Measurements from ENCODE around the gene E2F6. TPM values are rescaled to one million over a fixed set of nuclear protein-coding genes. Genes with fewer than 3 reads are reported as not detected.

The E2F6 gene
- total RNA-seq, 1 experiment from 2014 or later = 20.8 TPM

GRCh38 chr2:11498543-11499034 lies 32.6 kb upstream of the E2F6 start:
- Histone ChIP-seq H3K9me3 (no peaks in the 10 kb centered on the region), H3K4me3 (no peak overlapping the region), H3K36me3 (no peaks in the 10 kb centered on the region), H3K27me3 (no peaks in the 10 kb centered on the region)
- peak; percentile 26 for DNase-seq

GRCh38 chr2:11495844-11496681 lies 30.1 kb upstream of the E2F6 start:
- no peaks in the 10 kb centered on the region for H3K36me3 ChIP-seq
- H3K4me3 ChIP-seq = no peak overlapping the region
- no peaks in the 10 kb centered on the region for H3K9me3 ChIP-seq
- no peak for DNase-seq
- H3K27me3 ChIP-seq = no peaks in the 10 kb centered on the region

GRCh38 chr2:11494310-11494709 lies 28.3 kb upstream of the E2F6 start:
- Histone ChIP-seq H3K4me3 (no peak overlapping the region), H3K36me3 (no peaks in the 10 kb centered on the region), H3K9me3 (no peaks in the 10 kb centered on the region), H3K27me3 (no peaks in the 10 kb centered on the region)
- no peak for DNase-seq

GRCh38 chr2:11493282-11493681 lies 27.3 kb upstream of the E2F6 start:
- Histone ChIP-seq H3K36me3 (no peaks in the 10 kb centered on the region), H3K9me3 (no peaks in the 10 kb centered on the region), H3K4me3 (no peak overlapping the region), H3K27me3 (no peaks in the 10 kb centered on the region)
- no peak for DNase-seq

GRCh38 chr2:11492720-11493119 lies 26.8 kb upstream of the E2F6 start:
- Histone ChIP-seq H3K27me3 (no peaks in the 10 kb centered on the region), H3K9me3 (no peaks in the 10 kb centered on the region), H3K36me3 (no peaks in the 10 kb centered on the region), H3K4me3 (no peak overlapping the region)
- no peak for DNase-seq

- Histone ChIP-seq H3K9me3 (no peaks in the 10 kb centered on the region), H3K4me3 (no peak overlapping the region), H3K36me3 (no peaks in the 10 kb centered on the region), H3K27me3 (no peaks in the 10 kb centered on the region)
- no peak for DNase-seq
Measured at GRCh38 chr2:11492244-11492643, 26.3 kb upstream of the E2F6 start.

GRCh38 chr2:11491348-11491933 lies 25.5 kb upstream of the E2F6 start:
- Histone ChIP-seq H3K36me3 (no peaks in the 10 kb centered on the region), H3K9me3 (no peaks in the 10 kb centered on the region), H3K27me3 (no peaks in the 10 kb centered on the region), H3K4me3 (no peak overlapping the region)
- DNase-seq = peak; percentile 12

GRCh38 chr2:11490194-11490593 lies 24.2 kb upstream of the E2F6 start:
- DNase-seq = no peak
- H3K4me3 ChIP-seq = no peak overlapping the region
- H3K27me3 ChIP-seq = peaks cover 3% of the 10 kb centered on the region; the same call in 1 of the 2 replicates
- no peaks in the 10 kb centered on the region for H3K9me3 ChIP-seq
- H3K36me3 ChIP-seq = no peaks in the 10 kb centered on the region

GRCh38 chr2:11488809-11489208 lies 22.8 kb upstream of the E2F6 start:
- H3K9me3 ChIP-seq = no peaks in the 10 kb centered on the region
- no peak overlapping the region for H3K4me3 ChIP-seq
- H3K36me3 ChIP-seq = no peaks in the 10 kb centered on the region
- H3K27me3 ChIP-seq = peaks cover 3% of the 10 kb centered on the region; the same call in 1 of the 2 replicates
- DNase-seq = no peak

- Histone ChIP-seq H3K36me3 (no peaks in the 10 kb centered on the region), H3K9me3 (no peaks in the 10 kb centered on the region), H3K27me3 (peaks cover 5% of the 10 kb centered on the region), H3K4me3 (no peak overlapping the region)
- no peak for DNase-seq
Measured at GRCh38 chr2:11483806-11484617, 18.1 kb upstream of the E2F6 start.

- Histone ChIP-seq H3K9me3 (no peaks in the 10 kb centered on the region), H3K4me3 (peak overlapping the region; percentile 46), H3K36me3 (no peaks in the 10 kb centered on the region), H3K27me3 (peaks cover 9% of the 10 kb centered on the region)
- no peak for DNase-seq
Measured at GRCh38 chr2:11482473-11483035, 16.6 kb upstream of the E2F6 start.

GRCh38 chr2:11481789-11482472 lies 16.0 kb upstream of the E2F6 start:
- peaks cover 9% of the 10 kb centered on the region for H3K27me3 ChIP-seq
- no peaks in the 10 kb centered on the region for H3K9me3 ChIP-seq
- DNase-seq = no peak
- no peak overlapping the region for H3K4me3 ChIP-seq
- H3K36me3 ChIP-seq = no peaks in the 10 kb centered on the region

GRCh38 chr2:11481426-11481788 lies 15.4 kb upstream of the E2F6 start:
- Histone ChIP-seq H3K9me3 (no peaks in the 10 kb centered on the region), H3K4me3 (no peak overlapping the region), H3K36me3 (no peaks in the 10 kb centered on the region), H3K27me3 (peaks cover 9% of the 10 kb centered on the region)
- no peak for DNase-seq

- peaks cover 9% of the 10 kb centered on the region for H3K27me3 ChIP-seq
- DNase-seq = no peak
Measured at GRCh38 chr2:11480859-11481258, 14.9 kb upstream of the E2F6 start.

GRCh38 chr2:11480406-11480805 lies 14.4 kb upstream of the E2F6 start:
- Histone ChIP-seq H3K36me3 (no peaks in the 10 kb centered on the region), H3K27me3 (peaks cover 7% of the 10 kb centered on the region), H3K4me3 (no peak overlapping the region), H3K9me3 (no peaks in the 10 kb centered on the region)
- DNase-seq = no peak

More at GRCh38 chr2:11480859-11481258, 14.9 kb upstream of the E2F6 start:
- no peaks in the 10 kb centered on the region for H3K36me3 ChIP-seq
- no peak overlapping the region for H3K4me3 ChIP-seq
- H3K9me3 ChIP-seq = no peaks in the 10 kb centered on the region

- H3K27me3 ChIP-seq = peaks cover 7% of the 10 kb centered on the region
- no peaks in the 10 kb centered on the region for H3K9me3 ChIP-seq
- no peaks in the 10 kb centered on the region for H3K36me3 ChIP-seq
- no peak overlapping the region for H3K4me3 ChIP-seq
- no peak for DNase-seq
Measured at GRCh38 chr2:11478899-11479605, 13.1 kb upstream of the E2F6 start.

Measured in MG63 (cell line).